Erythroblast (primary cell): ENCODE measurements around the gene ZNF451.

Experiments used
- GATA1 ChIP-seq: IDR thresholded peaks from 2 replicates; pipeline ENCODE4 v1.6.1; 2011; ENCODE audit warnings: low read depth, mild to moderate bottlenecking, control low read depth, low read length, moderate library complexity
- POLR2A ChIP-seq: IDR thresholded peaks from 2 replicates; pipeline ENCODE4 v1.6.1; 2011; ENCODE audit warnings: mild to moderate bottlenecking, low read length

GRCh38 chr6:57087916-57088315 is 2.1 kb upstream of the ZNF451 start:
- no peak for TF ChIP-seq POLR2A
- no peak for TF ChIP-seq GATA1
